Measurements from ENCODE around the gene HEATR3.

The HEATR3 gene

GRCh38 chr16:50065624-50066481, at the start of gene HEATR3:
Gene HEATR3 (plus strand): TSS chr16:50065970. CDS start chr16:50066132, 162 bp downstream.
- peak; percentile 96 for DNase-seq

- no peak for DNase-seq
These were observed 48.2 kb upstream of the HEATR3 start for GRCh38 chr16:50017553-50017952.

GRCh38 chr16:50021544-50021943, 44.2 kb upstream of the HEATR3 start:
- no peak for DNase-seq

- no peak for DNase-seq
These were observed 42.1 kb upstream of the HEATR3 start for GRCh38 chr16:50023641-50024040.

GRCh38 chr16:50024207-50024606, 41.6 kb upstream of the HEATR3 start:
- no peak for DNase-seq

- peak; percentile 94 for DNase-seq
These were observed 40.9 kb upstream of the HEATR3 start, which contains the start of gene CNEP1R1 for GRCh38 chr16:50024684-50025536. Gene CNEP1R1 (plus strand): TSS chr16:50025225. CDS start chr16:50025316, 91 bp downstream.

- DNase-seq, result peak; percentile 24
These were observed 40.2 kb upstream of the HEATR3 start for GRCh38 chr16:50025537-50025931.

GRCh38 chr16:50027829-50028228, 37.9 kb upstream of the HEATR3 start:
- no peak for DNase-seq

- DNase-seq, result no peak
These were observed 30.2 kb upstream of the HEATR3 start for GRCh38 chr16:50035468-50035992.

GRCh38 chr16:50036426-50036825, 29.3 kb upstream of the HEATR3 start:
- no peak for DNase-seq

GRCh38 chr16:50037662-50038220, 28.0 kb upstream of the HEATR3 start:
- no peak for DNase-seq

GRCh38 chr16:50038286-50038685, 27.5 kb upstream of the HEATR3 start:
- no peak for DNase-seq

- no peak for DNase-seq
These were observed 26.8 kb upstream of the HEATR3 start for GRCh38 chr16:50038756-50039529.

GRCh38 chr16:50040018-50040417, 25.8 kb upstream of the HEATR3 start:
- no peak for DNase-seq

- DNase-seq, result no peak
These were observed 25.1 kb upstream of the HEATR3 start for GRCh38 chr16:50040710-50041109.

GRCh38 chr16:50043358-50043757, 22.4 kb upstream of the HEATR3 start:
- DNase-seq, result no peak

- no peak for DNase-seq
These were observed 20.4 kb upstream of the HEATR3 start for GRCh38 chr16:50045412-50045811.

GRCh38 chr16:50046853-50047252, 18.9 kb upstream of the HEATR3 start:
- DNase-seq, result no peak

- no peak for DNase-seq
These were observed 17.9 kb upstream of the HEATR3 start for GRCh38 chr16:50047864-50048263.

- no peak for DNase-seq
These were observed 15.0 kb upstream of the HEATR3 start for GRCh38 chr16:50050802-50051201.

GRCh38 chr16:50056226-50056625, 9.5 kb upstream of the HEATR3 start:
- no peak for DNase-seq

- DNase-seq, result no peak
These were observed 7.5 kb upstream of the HEATR3 start for GRCh38 chr16:50058091-50058771.
